ENCODE measurements around the gene FGF12. TPM values are rescaled to one million over a fixed set of nuclear protein-coding genes. Genes with fewer than 3 reads are reported as not detected.

The FGF12 gene
- total RNA-seq, 4 donors from 2014 or later: 0.46 to 1.2 (median 0.72) TPM

- ATAC-seq (no peak), DNase-seq (no peak)
- Histone ChIP-seq H3K36me3 (no peaks in the 10 kb centered on the region), H3K9me3 (no peaks in the 10 kb centered on the region), H3K4me3 (no peak overlapping the region), H3K27ac (no peak overlapping the region), H3K27me3 (no peaks in the 10 kb centered on the region), H3K4me1 (no peaks in the 10 kb centered on the region)
- in situ Hi-C loops (cut with MboI; ENCODE audit: low sequenced_read_pairs in 4 of 4) (no loop called here), intact Hi-C loops (cut with DNase I; ENCODE audit: low total_unique reads) (no loop called here)
- TF ChIP-seq CTCF (IDR thresholded peaks at IDR 0.05 in 4 of 5, conservative IDR thresholded peaks at IDR 0.05 in 1 of 5) (no peak), POLR2A (IDR thresholded peaks at IDR 0.05) (no peak)
Observed at GRCh38 chr3:192169332-192169915, 557.9 kb downstream of the FGF12 start.

- DNase-seq (no peak), ATAC-seq (no peak)
- in situ Hi-C loops (cut with MboI; ENCODE audit: low sequenced_read_pairs in 4 of 4): no loop called here
- intact Hi-C loops (cut with DNase I; ENCODE audit: low total_unique reads): no loop called here
- H3K4me3 ChIP-seq: no peak overlapping the region
- no peaks in the 10 kb centered on the region for H3K9me3 ChIP-seq
- H3K36me3 ChIP-seq: no peaks in the 10 kb centered on the region
- no peak overlapping the region for H3K27ac ChIP-seq
- H3K27me3 ChIP-seq: no peaks in the 10 kb centered on the region
- H3K4me1 ChIP-seq: no peaks in the 10 kb centered on the region
- TF ChIP-seq POLR2A (IDR thresholded peaks at IDR 0.05) (no peak), CTCF (IDR thresholded peaks at IDR 0.05 in 4 of 5, conservative IDR thresholded peaks at IDR 0.05 in 1 of 5) (no peak)
Observed at GRCh38 chr3:192168202-192168601, 559.1 kb downstream of the FGF12 start.

GRCh38 chr3:192165552-192165951 is 561.8 kb downstream of the FGF12 start:
- DNase-seq (no peak), ATAC-seq (no peak)
- TF ChIP-seq CTCF (IDR thresholded peaks at IDR 0.05 in 4 of 5, conservative IDR thresholded peaks at IDR 0.05 in 1 of 5): no peak
- in situ Hi-C loops (cut with MboI; ENCODE audit: low sequenced_read_pairs in 4 of 4): no loop called here
- Histone ChIP-seq H3K4me3 (no peak overlapping the region), H3K4me1 (no peaks in the 10 kb centered on the region), H3K27me3 (no peaks in the 10 kb centered on the region), H3K27ac (no peak overlapping the region), H3K9me3 (no peaks in the 10 kb centered on the region), H3K36me3 (no peaks in the 10 kb centered on the region)
- intact Hi-C loops (cut with DNase I; ENCODE audit: low total_unique reads): no loop called here

- in situ Hi-C loops (cut with MboI; ENCODE audit: low sequenced_read_pairs in 4 of 4) (no loop called here), intact Hi-C loops (cut with DNase I; ENCODE audit: low total_unique reads) (no loop called here)
- Histone ChIP-seq H3K36me3 (no peaks in the 10 kb centered on the region), H3K27ac (no peak overlapping the region), H3K27me3 (no peaks in the 10 kb centered on the region), H3K4me1 (no peaks in the 10 kb centered on the region), H3K9me3 (no peaks in the 10 kb centered on the region), H3K4me3 (no peak overlapping the region)
- DNase-seq: no peak
- ATAC-seq: no peak
- TF ChIP-seq POLR2A (IDR thresholded peaks at IDR 0.05) (no peak), CTCF (IDR thresholded peaks at IDR 0.05 in 4 of 5, conservative IDR thresholded peaks at IDR 0.05 in 1 of 5) (no peak)
Observed at GRCh38 chr3:192161661-192162060, 565.7 kb downstream of the FGF12 start.

GRCh38 chr3:192156382-192156781 is 571.0 kb downstream of the FGF12 start:
- intact Hi-C loops (cut with DNase I; ENCODE audit: low total_unique reads): no loop called here
- Histone ChIP-seq H3K27me3 (no peaks in the 10 kb centered on the region), H3K36me3 (no peaks in the 10 kb centered on the region), H3K4me3 (no peak overlapping the region), H3K27ac (no peak overlapping the region), H3K4me1 (no peaks in the 10 kb centered on the region), H3K9me3 (no peaks in the 10 kb centered on the region)
- ATAC-seq: no peak
- TF ChIP-seq CTCF (IDR thresholded peaks at IDR 0.05 in 4 of 5, conservative IDR thresholded peaks at IDR 0.05 in 1 of 5): no peak
- no peak for TF ChIP-seq POLR2A (IDR thresholded peaks at IDR 0.05)
- no peak for DNase-seq
- in situ Hi-C loops (cut with MboI; ENCODE audit: low sequenced_read_pairs in 4 of 4): no loop called here
